Muscle layer of duodenum (tissue), 2 donors: ENCODE measurements around the gene COQ7.
A peak's percentile ranks its signal among the peaks of the same experiment; 100 is the strongest.

ENCODE experiments used
- H3K27ac ChIP-seq: one replicate; pipeline ENCODE4 v1.7.0; 2013; ENCODE audit warnings: mild to moderate bottlenecking, low read length
- H3K27me3 ChIP-seq: one replicate; pipeline ENCODE4 v1.7.0; 2013; ENCODE audit warnings: low read depth, mild to moderate bottlenecking, control low read depth, low read length
- H3K36me3 ChIP-seq, 2 donors: one replicate each; pipeline ENCODE4 v1.7.0; 2013; ENCODE audit warnings: low read length in 2 of 2, control low read depth in 1 of 2, mild to moderate bottlenecking in 1 of 2; ENCODE audit not compliant: insufficient read depth in 2 of 2, control insufficient read depth in 1 of 2
- H3K4me1 ChIP-seq, 2 donors: one replicate each; pipeline ENCODE4 v1.7.0; 2013; ENCODE audit warnings: low read length in 2 of 2, mild to moderate bottlenecking in 2 of 2, control low read depth in 1 of 2, moderate library complexity in 1 of 2; ENCODE audit not compliant: insufficient read depth in 2 of 2, control insufficient read depth in 1 of 2
- H3K4me3 ChIP-seq, 2 donors: one replicate each; pipeline ENCODE4 v1.7.0; 2013; ENCODE audit warnings: low read length in 2 of 2, low read depth in 1 of 2, mild to moderate bottlenecking in 1 of 2
- H3K9me3 ChIP-seq, 2 donors: one replicate each; pipeline ENCODE4 v1.7.0; 2013; ENCODE audit warnings: low read length in 2 of 2, control low read depth in 1 of 2, mild to moderate bottlenecking in 1 of 2; ENCODE audit not compliant: control insufficient read depth in 1 of 2
- donor health status: healthy.

The COQ7 gene

GRCh38 chr16:19067349-19068236 lies at the start of gene COQ7:
Gene COQ7 (plus strand): TSS chr16:19067614. CDS start chr16:19067665, 51 bp downstream.
- Histone ChIP-seq H3K36me3 (peaks cover 0 to 18% of the 10 kb centered on the region in 2 donors), H3K4me3 (peak within 1 kb of the TSS; percentile 89 to 95), H3K27me3 (no peaks in the 10 kb centered on the region), H3K9me3 (no peaks in the 10 kb centered on the region), H3K27ac (peak within 1 kb of the TSS; percentile 93), H3K4me1 (peaks cover 8 to 17% of the 10 kb centered on the region in 2 donors)

DNA sequence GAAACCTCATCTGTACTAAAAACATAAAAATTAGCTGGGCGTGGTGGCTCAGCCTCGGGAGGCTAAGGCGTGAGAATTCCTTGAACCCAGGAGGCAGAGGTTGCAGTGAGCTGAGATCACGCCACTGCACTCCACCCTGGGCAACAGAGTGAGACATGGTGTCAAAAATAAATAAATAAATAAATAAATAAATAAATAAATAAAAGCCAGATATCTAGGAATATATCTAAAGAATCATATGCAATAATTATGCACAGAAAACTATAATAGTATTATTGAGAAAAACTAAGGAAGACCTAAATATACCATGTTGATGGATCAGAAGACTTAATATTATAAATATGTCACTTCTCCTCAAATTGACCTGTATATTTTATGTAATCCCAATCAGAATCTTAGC lies 46.7 kb upstream of the COQ7 start:
- Histone ChIP-seq H3K36me3 (peaks cover 0 to 8% of the 10 kb centered on the region in 2 donors), H3K27ac (no peak overlapping the region), H3K4me3 (no peak overlapping the region), H3K27me3 (no peaks in the 10 kb centered on the region), H3K4me1 (no peaks in the 10 kb centered on the region), H3K9me3 (peaks cover 0 to 5% of the 10 kb centered on the region in 2 donors)

DNA sequence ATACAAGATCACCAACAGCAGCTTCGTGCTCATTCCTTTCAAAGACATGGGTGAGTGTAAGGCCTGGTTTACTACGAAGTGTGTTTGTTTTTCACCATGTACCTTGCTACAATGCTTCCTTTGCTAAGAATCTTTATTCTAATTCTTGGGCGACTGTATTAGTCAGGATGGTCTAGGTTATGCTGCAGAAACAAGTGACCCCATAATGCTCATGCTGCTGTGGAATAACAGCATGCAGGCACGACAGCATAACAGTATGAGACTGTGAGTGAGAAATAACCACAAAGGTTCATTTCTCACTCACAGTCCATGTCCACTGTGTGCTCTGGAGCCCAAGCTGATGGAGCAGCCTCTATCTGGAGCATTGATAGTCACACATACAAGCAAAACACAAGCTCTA lies 45.7 kb upstream of the COQ7 start:
- no peaks in the 10 kb centered on the region for H3K4me1 ChIP-seq
- H3K9me3 ChIP-seq = peaks cover 0 to 5% of the 10 kb centered on the region in 2 donors
- no peak overlapping the region for H3K27ac ChIP-seq
- H3K36me3 ChIP-seq = peaks cover 0 to 8% of the 10 kb centered on the region in 2 donors
- no peaks in the 10 kb centered on the region for H3K27me3 ChIP-seq
- H3K4me3 ChIP-seq = no peak overlapping the region

GRCh38 chr16:19027416-19027815 lies 40.0 kb upstream of the COQ7 start:
- H3K4me1 ChIP-seq = no peaks in the 10 kb centered on the region
- H3K4me3 ChIP-seq = no peak overlapping the region
- no peaks in the 10 kb centered on the region for H3K36me3 ChIP-seq
- peak overlapping the region; percentile 26 for H3K27ac ChIP-seq
- no peaks in the 10 kb centered on the region for H3K9me3 ChIP-seq
- no peaks in the 10 kb centered on the region for H3K27me3 ChIP-seq

DNA sequence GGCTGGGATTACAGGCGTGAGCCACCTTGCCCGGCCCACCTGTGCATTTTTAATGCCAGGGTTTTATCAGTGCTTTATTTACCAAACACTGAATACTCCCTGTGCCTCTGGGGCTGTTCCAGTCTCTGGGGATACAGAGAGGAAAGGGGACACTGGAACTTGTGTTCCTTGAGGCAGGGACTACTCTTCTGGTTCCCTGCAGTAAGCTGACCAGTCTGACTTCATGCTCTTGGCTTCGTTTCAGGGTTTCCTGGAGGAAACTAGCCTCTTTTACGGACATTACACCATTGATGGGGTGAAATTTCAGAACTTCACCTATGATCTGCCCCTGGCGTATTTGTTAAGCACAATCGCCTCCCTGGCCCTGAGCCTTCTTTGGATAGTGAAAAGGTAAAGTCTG lies 37.4 kb upstream of the COQ7 start:
- Histone ChIP-seq H3K27me3 (no peaks in the 10 kb centered on the region), H3K36me3 (no peaks in the 10 kb centered on the region), H3K4me1 (no peaks in the 10 kb centered on the region), H3K27ac (no peak overlapping the region), H3K9me3 (peaks cover 0 to 2% of the 10 kb centered on the region in 2 donors), H3K4me3 (no peak overlapping the region)

DNA sequence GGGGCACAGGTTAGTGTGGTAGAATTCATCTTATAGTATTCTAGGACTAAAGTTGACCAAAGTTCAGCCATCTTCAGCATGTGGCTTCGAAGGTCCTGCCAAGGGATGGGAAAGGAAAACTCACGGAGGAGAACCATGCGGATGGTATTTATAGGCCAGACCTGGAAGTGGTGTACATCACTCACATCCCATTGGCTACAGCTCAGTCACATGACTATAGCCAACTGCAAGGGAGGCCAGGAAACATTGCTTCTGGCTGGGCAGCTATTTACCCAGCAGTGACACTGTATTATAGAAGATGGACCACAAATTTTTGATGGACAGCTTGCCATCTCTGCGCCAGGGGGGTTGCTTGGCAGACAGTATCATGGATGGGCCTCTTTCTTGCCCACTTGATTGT lies 35.7 kb upstream of the COQ7 start:
- no peak overlapping the region for H3K27ac ChIP-seq
- H3K9me3 ChIP-seq = peaks cover 0 to 8% of the 10 kb centered on the region in 2 donors
- no peak overlapping the region for H3K4me3 ChIP-seq
- H3K27me3 ChIP-seq = no peaks in the 10 kb centered on the region
- no peaks in the 10 kb centered on the region for H3K36me3 ChIP-seq
- H3K4me1 ChIP-seq = no peaks in the 10 kb centered on the region

DNA sequence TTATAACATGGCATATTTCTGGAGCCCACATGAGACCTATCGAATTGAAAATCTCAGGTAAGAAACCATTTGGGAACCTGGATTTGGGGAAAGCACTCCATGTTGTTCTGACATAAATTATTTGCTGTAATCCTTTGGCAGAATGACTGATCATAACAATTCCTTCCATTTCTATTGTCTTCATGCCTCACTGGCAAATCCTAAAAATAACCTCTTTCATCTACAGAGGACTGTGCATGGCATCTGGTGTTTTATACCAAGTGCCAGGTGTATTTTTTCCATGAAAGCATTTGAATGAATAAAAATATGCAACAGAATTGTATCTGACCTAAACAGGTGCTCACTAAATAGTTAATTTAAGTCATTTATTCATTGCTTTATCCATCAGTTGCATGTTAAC lies 33.7 kb upstream of the COQ7 start:
- no peaks in the 10 kb centered on the region for H3K4me1 ChIP-seq
- H3K27me3 ChIP-seq = no peaks in the 10 kb centered on the region
- H3K36me3 ChIP-seq = no peaks in the 10 kb centered on the region
- H3K9me3 ChIP-seq = peaks cover 0 to 8% of the 10 kb centered on the region in 2 donors
- H3K27ac ChIP-seq = no peak overlapping the region
- no peak overlapping the region for H3K4me3 ChIP-seq

- Histone ChIP-seq H3K27ac (no peak overlapping the region), H3K9me3 (peaks cover 0 to 6% of the 10 kb centered on the region in 2 donors), H3K27me3 (no peaks in the 10 kb centered on the region), H3K4me3 (no peak overlapping the region), H3K36me3 (no peaks in the 10 kb centered on the region), H3K4me1 (no peaks in the 10 kb centered on the region)
Observed at GRCh38 chr16:19040400-19040799, 27.0 kb upstream of the COQ7 start.

DNA sequence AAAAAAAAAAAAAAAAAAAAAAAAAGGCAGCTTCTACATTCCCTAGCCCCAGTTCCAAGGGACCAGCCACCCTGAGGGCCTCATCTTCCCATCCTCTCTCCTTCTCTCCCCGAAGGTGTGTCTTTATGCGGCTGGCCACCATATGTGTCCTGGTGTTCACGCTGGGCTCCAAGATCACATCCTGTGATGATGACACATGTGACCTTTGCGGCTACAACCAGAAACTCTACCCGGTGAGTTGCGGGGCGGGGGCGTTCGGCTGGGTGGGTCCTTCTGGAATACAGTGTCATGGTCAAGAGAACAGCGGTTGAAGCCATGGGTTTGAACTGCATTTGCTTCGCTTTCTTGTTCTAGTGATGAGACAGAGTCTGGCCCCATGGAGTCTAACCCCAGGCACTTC lies 22.6 kb upstream of the COQ7 start:
- no peaks in the 10 kb centered on the region for H3K27me3 ChIP-seq
- H3K27ac ChIP-seq = no peak overlapping the region
- H3K4me1 ChIP-seq = no peaks in the 10 kb centered on the region
- H3K4me3 ChIP-seq = no peak overlapping the region
- no peaks in the 10 kb centered on the region for H3K9me3 ChIP-seq
- no peaks in the 10 kb centered on the region for H3K36me3 ChIP-seq

- Histone ChIP-seq H3K27ac (no peak overlapping the region), H3K27me3 (no peaks in the 10 kb centered on the region), H3K9me3 (no peaks in the 10 kb centered on the region), H3K36me3 (no peaks in the 10 kb centered on the region), H3K4me1 (no peaks in the 10 kb centered on the region), H3K4me3 (no peak overlapping the region)
Observed at GRCh38 chr16:19046062-19046461, 21.4 kb upstream of the COQ7 start.

DNA sequence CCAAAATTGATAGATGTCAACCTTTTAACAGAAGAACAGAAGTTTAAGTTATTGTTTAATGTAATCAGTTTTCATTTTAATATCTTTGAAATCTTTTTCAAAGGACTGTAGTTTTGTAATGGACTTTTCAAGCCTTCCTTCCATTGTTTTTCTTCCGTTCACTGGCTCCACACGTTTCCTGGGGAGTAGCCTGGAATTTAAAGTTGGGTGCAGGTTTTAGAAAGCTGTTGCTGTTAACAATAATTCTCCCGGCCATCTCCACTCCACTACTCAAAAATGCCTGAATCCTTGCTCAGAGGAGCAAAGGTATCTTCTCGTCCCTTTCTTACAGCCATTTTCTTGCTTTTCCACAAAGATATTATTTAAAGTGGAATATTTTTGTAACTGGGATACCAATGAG lies 4.7 kb upstream of the COQ7 start:
- Histone ChIP-seq H3K9me3 (no peaks in the 10 kb centered on the region), H3K27me3 (no peaks in the 10 kb centered on the region), H3K4me3 (no peak overlapping the region), H3K27ac (no peak overlapping the region), H3K4me1 (no peaks in the 10 kb centered on the region), H3K36me3 (peaks cover 0 to 3% of the 10 kb centered on the region in 2 donors)

- H3K9me3 ChIP-seq = no peaks in the 10 kb centered on the region
- H3K27me3 ChIP-seq = no peaks in the 10 kb centered on the region
- peak overlapping the region; percentile 89 to 95 for H3K4me3 ChIP-seq
- H3K36me3 ChIP-seq = peaks cover 0 to 11% of the 10 kb centered on the region in 2 donors
- peaks cover 8 to 17% of the 10 kb centered on the region in 2 donors for H3K4me1 ChIP-seq
- H3K27ac ChIP-seq = peak overlapping the region; percentile 93
Observed at GRCh38 chr16:19066988-19067348, 446 bp upstream of the COQ7 start.
